ENCODE measurements around the gene TPI1.

DNA sequence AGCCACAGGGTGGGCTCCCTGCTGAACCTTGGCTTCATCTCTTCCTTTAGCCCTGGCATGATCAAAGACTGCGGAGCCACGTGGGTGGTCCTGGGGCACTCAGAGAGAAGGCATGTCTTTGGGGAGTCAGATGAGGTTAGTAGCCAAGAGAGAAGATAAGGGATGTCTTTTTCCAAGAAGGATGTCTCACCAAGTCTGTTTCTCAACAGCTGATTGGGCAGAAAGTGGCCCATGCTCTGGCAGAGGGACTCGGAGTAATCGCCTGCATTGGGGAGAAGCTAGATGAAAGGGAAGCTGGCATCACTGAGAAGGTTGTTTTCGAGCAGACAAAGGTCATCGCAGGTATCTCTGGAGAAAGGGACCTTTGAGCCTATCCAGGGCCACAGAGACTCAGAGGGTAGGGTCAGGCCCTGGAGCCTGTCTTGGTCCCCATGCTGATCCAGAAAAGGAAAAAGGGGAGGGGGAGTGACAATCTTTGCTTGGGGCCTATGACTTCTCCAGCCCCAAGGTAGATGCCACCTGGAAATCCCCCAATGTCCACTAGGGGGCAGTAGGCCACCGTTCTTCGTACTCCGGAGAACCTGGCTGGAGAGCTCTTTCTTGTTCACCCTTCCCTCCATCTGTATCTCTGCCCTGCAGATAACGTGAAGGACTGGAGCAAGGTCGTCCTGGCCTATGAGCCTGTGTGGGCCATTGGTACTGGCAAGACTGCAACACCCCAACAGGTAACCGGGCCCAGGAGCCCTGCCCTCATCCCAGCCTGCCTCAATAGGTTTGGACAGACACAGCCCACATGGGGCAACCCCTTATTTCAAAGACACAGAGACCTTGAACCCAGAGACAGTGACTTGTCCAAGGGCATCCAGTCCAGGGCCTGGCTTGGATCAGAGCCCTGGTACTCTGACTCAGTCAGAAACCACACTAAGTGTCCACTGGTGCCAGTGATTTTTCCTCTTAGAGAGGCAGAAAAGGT lies 2.0 kb downstream of the TPI1 start:
- TF ChIP-seq POLR2A (IDR thresholded peaks at IDR 0.05; ENCODE audit: extremely low read depth, insufficient read length) (no peak), MYC (IDR thresholded peaks at IDR 0.05; ENCODE audit: low read depth, low read length) (no peak)
- TF ChIP-seq, protein P1, sequence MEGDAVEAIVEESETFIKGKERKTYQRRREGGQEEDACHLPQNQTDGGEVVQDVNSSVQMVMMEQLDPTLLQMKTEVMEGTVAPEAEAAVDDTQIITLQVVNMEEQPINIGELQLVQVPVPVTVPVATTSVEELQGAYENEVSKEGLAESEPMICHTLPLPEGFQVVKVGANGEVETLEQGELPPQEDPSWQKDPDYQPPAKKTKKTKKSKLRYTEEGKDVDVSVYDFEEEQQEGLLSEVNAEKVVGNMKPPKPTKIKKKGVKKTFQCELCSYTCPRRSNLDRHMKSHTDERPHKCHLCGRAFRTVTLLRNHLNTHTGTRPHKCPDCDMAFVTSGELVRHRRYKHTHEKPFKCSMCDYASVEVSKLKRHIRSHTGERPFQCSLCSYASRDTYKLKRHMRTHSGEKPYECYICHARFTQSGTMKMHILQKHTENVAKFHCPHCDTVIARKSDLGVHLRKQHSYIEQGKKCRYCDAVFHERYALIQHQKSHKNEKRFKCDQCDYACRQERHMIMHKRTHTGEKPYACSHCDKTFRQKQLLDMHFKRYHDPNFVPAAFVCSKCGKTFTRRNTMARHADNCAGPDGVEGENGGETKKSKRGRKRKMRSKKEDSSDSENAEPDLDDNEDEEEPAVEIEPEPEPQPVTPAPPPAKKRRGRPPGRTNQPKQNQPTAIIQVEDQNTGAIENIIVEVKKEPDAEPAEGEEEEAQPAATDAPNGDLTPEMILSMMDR (IDR thresholded peaks at IDR 0.05; ENCODE audit: low read depth, low read length): peak; percentile 85
- TF ChIP-seq, protein P2, sequence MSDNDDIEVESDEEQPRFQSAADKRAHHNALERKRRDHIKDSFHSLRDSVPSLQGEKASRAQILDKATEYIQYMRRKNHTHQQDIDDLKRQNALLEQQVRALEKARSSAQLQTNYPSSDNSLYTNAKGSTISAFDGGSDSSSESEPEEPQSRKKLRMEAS (IDR thresholded peaks at IDR 0.05; ENCODE audit: low read depth, low read length): peak; percentile 41; the same call in 1 of the 2 replicates
